Stimulated activated CD8-positive, alpha-beta memory T cell treated with anti-CD3 and anti-CD28 coated beads, Interleukin-7, amount 100 ng/mL, for 48 hours (primary cell): Measurements from ENCODE around the gene WNT16.
"Not testable (repeated sequence)": the region's sequence is repeated elsewhere in the genome, so short reads cannot be mapped to it uniquely, and the experiment has no call there.

Experiments used
- DNase-seq, 2 donors: peaks; one replicate each; pipeline ENCODE4 v3.0.0-alpha.2; 2020; ENCODE audit warnings: low read depth in 1 of 2; ENCODE audit errors: extremely low read depth in 1 of 2

Gene WNT16

GRCh38 chr7:121328508-121329190 lies at the start of gene WNT16:
Gene WNT16, plus strand, starts transcription at chr7:121329000. Its CDS starts 293 bp downstream, at chr7:121329293.
- DNase-seq, result no peak

DNA sequence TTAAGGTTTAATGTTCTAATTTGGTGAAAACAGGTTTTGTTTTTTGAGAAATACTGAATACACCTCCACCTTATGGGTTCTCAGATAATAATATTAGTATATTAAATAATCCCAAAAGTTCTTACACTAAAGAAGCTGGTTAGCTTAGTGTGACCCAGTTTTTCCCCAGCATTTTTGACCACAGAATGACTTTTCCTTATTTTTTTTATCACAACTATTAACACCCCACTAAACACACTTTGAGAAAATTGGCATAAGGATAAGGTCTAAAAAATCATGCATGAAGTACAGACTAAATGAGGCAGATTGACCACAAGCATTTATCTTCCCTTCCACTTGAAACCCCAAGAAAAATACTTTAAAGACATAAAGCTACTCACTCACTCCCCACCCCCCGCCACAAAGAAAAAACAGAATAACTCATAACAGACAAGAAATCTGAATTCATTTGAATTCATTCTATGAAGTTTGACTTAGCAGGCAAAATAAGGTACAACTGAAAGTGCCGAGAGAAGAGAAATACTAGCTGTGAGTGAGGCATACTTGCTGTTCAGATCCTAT lies 49.7 kb upstream of the WNT16 start:
- DNase-seq, result no peak

DNA sequence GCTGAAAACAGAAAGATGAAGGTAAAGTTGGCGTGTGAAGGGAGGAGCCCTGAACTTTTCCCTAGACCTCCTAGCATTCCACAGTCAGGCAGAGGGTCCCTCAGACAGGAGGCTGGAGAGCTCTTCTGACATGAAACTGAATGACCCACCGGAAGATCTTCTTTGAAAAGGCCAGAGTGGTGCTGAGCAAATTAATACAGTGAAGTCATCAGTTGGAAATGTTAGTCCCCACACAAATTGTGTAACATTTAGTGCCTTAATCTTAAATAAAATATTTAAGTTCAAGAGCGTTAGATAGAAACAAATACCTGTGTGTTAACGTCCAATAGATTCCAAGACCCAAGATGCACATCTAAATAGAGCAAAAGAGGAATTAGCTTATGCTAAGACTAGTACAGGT lies 49.0 kb upstream of the WNT16 start:
- DNase-seq, result no peak

DNA sequence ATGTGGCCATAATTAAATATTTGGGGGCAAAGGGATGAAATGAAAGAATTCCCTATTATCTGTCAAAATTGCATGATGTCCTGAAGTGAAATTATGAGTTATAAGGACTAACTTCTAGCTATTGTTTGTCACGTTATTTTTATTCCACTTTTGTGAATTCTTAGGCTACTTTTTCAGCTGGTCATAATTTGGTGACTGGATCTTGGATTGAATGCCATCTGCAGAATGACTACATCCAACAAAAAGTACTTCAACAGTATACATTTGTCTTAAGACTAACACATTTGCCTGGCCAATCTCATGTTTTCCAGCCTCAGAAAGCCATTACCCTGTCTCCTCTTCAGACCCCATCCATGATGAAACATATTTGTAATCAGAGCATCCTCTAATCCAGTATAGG lies 48.1 kb upstream of the WNT16 start:
- no peak for DNase-seq

GRCh38 chr7:121282129-121282528 lies 46.7 kb upstream of the WNT16 start:
- DNase-seq, result no peak

GRCh38 chr7:121285066-121285667 lies 43.6 kb upstream of the WNT16 start:
- no peak for DNase-seq

GRCh38 chr7:121286186-121286585 lies 42.6 kb upstream of the WNT16 start:
- DNase-seq, result no peak

DNA sequence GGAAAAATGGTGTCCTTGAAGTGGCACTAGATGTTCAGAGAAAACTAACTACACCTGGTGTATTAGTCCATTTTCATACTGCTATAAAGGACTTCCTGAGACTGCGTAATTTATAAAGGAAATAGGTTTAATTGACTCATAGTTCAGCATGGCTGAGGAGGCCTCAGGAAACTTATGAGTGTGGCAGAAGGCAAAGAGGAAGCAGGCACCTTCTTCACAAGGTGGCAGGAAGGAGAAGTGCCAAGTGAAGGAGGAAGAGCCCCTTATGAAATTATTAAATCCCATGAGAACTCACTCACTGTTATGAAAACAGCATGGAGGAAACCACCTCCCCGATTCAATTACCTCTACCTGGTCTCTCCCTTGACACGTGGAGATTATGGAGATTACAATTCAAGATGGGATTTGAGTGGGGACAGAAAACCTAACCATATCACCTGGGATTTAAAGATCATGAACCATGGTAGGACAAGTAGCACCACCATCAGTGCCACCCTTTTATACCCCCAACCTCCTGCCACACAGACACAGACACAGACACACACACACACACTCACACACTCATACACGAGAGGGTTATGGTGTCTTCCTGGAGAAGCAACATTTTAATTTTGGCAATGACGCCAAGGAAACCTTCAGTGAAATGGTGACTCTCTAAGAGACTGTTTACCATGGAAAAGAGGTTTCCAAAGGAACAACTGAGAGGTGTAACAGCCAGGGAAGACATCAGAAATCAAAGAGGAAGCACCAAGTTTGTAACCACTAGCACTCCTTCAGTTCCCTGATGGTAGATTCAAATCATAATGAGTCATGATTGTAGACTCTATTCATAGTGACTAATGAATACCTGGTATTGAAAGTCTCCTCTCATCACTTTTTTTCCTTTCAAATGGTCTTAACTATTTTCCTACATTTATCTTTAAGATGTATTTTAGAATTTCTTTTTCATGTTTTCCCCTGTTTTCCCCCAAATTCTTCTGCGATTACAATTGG lies 41.8 kb upstream of the WNT16 start:
- DNase-seq, result no peak

GRCh38 chr7:121288894-121289293 lies 39.9 kb upstream of the WNT16 start:
- DNase-seq, result no peak

DNA sequence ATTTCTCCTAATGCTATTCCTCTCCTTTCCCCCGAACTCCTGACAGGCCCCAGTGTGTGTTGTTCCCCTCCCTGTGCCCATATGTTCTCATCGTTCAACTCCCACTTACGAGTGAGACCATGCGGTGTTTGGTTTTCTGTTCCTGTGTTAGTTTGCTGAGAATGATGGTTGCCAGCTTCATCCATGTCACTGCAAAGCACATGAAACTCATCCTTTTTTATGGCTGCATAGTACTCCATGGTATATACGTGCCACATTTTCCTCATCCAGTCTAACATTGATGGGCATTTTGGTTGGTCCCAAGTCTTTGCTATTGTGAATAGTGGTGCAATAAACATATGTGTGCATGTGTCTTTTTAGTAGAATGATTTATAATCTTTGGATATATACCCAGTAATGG lies 38.9 kb upstream of the WNT16 start:
- not testable (repeated sequence) for DNase-seq

DNA sequence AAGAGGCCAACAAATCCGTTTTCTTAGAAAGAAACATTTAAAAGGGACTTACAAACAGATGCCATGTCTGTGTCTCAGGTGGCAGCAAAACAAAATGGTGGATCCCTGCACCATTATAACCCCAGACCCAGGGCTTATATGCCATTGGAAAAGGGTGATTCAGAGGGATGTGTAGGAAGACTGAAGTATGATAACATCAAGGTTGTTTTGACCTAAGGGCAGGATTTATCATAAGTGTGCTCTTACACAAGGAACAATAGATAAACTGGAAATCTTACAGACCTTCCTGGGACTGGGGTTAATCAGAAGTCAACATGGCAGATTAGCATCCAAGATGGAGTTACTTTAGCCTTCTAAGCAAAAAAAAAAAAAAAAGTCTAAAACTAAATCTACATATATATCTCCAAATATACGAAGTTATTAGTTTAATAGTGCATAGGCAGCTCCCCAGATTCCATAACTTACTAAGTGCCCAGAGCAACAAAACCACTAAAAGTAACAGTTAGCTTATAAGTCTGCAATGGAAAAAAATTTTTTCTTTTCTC lies 34.3 kb upstream of the WNT16 start:
- no peak for DNase-seq

DNA sequence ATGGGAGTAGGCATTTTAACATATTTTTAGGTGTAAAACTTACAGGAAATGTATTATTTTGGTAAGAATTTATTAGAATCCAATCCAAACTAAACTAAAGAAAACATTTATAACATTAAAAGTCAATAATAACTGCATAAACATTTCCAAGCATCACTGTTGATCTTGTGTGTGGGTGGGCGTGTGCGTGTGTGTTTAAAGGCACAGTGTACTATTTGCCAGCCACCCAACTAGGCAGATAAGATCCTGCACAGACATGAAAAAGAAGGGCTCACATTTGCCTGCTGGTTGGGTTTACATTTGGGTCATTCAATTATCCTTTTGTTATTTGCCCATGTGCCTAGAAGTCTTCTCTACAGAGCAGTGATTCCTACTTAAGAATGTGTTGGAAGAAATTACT lies 31.0 kb upstream of the WNT16 start:
- DNase-seq, result no peak

GRCh38 chr7:121298831-121299239 lies 30.0 kb upstream of the WNT16 start:
- no peak for DNase-seq

GRCh38 chr7:121300685-121301420 lies 27.9 kb upstream of the WNT16 start:
- DNase-seq, result no peak

DNA sequence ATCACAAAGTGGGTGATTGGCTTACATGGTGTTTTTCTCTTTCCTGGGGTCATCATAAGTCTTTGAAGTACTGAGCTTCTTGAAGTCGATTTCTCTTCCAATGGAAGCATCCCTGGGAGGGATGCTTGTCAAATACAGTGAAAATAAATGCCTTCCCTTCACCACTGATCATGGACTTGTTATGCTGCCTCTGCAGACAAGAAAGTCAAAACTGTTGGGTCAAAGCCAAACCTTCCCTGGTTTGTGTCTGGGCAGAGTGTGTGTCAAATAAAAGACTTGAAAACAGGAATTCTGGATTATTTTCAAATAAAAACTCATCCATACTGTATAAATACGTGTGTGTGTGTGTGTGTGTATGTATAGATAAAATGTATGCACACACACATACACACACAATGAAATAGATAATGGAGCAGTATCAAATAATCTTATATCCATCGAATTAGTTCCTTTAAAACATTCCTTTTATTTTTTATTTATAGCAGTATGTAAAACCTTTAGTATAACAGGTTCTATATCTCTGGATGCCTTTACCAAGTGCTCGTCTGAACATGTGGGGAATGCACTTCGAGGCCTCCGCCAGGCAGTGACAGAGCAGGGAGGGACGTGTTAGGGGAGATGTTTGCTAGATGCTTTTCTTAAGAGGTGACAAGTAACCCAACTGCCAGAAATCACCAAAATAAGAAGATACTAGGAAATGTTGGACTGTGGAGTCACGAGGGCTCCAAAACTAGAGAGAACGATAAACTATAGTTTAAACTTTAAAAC lies 27.2 kb upstream of the WNT16 start:
- DNase-seq, result no peak

DNA sequence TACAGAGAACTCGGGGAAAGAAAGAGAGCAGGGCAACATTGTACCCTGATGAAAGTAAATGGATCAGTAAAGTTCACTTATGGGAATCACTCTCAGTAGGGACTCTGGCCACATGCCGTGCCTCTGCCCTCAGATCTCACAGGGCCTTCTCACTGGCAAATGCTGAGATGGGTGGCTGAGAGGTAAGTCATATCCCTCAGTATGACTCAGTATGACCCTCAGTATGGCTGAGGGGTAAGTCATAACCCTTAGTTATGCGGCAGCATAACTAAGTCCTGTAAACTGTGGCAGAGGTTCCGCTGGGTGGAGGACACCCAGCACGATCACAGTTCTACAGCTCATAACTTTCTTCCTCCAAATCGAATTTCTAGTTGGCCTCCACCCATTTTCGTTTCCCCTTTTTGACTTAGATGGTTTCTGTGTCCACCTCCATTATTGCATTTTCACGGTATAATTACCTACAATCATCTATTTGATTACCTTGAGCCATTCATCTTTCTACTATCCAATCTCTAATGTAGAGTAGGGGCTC lies 26.5 kb upstream of the WNT16 start:
- peak in 1 of 2 donors; percentile 1 for DNase-seq

DNA sequence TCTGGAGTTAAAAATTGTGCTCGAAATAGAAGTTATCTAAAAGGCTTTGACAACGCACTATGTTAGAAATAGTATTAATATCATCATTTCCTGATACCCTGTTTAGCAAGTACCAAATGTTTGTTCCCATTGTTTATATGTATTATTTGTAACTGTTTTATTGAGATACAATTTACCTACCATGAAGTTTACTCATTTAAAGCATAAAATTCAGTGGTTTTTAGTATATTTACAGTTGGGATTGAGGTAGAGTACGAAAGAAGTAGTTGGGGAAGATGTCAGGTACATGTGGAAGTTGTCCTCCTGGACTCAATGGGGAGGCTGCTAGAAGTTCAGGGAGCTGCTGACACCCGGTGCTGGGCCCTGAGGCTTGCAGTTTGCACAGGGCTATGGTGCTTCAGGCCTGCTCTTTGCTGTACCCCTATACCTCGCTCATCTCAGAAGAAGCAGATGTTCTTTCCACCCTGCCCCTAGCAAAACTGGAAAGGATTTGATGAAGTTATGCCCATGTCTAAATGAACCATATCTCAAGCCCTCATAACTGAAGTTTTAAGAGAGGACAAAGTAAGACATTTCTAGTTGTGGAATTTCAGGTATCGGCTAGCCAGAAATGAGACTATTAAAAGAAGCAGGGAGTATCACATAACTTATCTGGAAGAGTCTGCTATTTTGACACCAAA lies 25.2 kb upstream of the WNT16 start:
- DNase-seq, result no peak

DNA sequence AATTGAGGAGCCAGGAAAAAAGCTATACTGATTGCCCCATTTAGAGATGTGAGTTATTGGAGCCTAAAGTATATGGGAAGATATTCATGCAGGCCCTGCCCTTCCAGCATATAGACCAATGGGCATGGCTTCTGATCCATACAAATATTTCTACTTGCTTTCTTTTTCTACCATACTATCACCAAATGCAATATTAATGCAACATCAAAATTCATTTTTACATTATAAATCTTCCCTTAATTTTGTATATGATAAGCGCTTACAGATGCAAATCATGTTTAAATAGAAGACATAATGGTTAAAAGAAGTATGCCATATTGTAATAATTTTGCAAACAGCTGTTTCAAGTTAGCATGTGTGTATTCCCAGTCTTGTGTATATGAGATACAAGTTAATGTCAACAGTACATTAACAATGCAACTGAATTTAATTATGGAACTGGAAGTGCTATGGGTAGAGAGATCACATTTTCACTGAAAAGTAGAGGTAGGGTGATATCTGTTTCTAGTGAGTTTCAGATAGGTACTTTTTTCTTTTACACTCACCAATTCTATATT lies 24.6 kb upstream of the WNT16 start:
- DNase-seq, result no peak
